DOHH2 (cell line): ENCODE results near the gene CERS6.

ENCODE experiments used
- CTCF ChIP-seq: fragments of 200-600 bp; sonication (generic); IDR thresholded peaks from one replicate; pipeline ENCODE4 v1.5.1; 2014; ENCODE audit warnings: antibody characterized with exemption, mild to moderate bottlenecking, low read depth, low read length; ENCODE audit not compliant: poor library complexity, severe bottlenecking
- EZH2phosphoT487 ChIP-seq: fragments of 200-600 bp; sonication (generic); IDR thresholded peaks from 2 replicates; pipeline ENCODE4 v1.6.1; 2017; ENCODE audit warnings: borderline replicate concordance, mild to moderate bottlenecking, antibody characterized with exemption, low read length, moderate library complexity, mixed read lengths

- TF ChIP-seq CTCF: no peak
- TF ChIP-seq EZH2phosphoT487: no peak
Measured at GRCh38 chr2:168801471-168801870, 345.4 kb downstream of the CERS6 start.
